SU-DHL-6 (cell line): ENCODE results near the gene AZGP1.

Experiments
- EZH2phosphoT487 ChIP-seq: fragments of 200-600 bp; sonication (generic), shearing (Covaris generic); conservative IDR thresholded peaks from 2 replicates; pipeline ENCODE4 v1.6.1; 2018; ENCODE audit warnings: mild to moderate bottlenecking, antibody characterized with exemption, low read length, moderate library complexity, mixed read lengths
- TF ChIP-seq, protein P1 (sequence below): fragments of 200-600 bp; sonication (generic); IDR thresholded peaks from one replicate; pipeline ENCODE4 v1.5.1; 2017; ENCODE audit warnings: antibody characterized with exemption, mild to moderate bottlenecking, low read length, moderate library complexity; ENCODE audit not compliant: insufficient read depth, poor library complexity, severe bottlenecking

DNA sequence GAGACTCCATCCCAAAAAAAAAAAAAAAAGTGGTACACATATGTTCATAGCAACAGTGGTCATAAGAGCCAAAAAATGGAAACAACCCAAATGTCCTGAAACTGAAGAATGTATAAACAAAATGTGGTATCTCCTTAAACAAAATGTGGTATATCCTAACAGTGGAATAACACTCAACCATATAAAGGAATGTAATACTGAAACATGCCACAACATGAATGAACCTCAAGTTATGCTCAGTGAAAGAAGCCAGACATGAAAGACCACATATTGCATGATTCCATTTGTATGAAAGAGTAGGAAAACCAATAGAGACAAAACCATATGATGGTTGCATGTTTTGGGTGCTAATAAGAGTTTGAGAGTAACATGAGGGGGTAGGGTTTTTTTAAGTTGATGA, 49.5 kb downstream of the AZGP1 start:
- TF ChIP-seq, protein P1, sequence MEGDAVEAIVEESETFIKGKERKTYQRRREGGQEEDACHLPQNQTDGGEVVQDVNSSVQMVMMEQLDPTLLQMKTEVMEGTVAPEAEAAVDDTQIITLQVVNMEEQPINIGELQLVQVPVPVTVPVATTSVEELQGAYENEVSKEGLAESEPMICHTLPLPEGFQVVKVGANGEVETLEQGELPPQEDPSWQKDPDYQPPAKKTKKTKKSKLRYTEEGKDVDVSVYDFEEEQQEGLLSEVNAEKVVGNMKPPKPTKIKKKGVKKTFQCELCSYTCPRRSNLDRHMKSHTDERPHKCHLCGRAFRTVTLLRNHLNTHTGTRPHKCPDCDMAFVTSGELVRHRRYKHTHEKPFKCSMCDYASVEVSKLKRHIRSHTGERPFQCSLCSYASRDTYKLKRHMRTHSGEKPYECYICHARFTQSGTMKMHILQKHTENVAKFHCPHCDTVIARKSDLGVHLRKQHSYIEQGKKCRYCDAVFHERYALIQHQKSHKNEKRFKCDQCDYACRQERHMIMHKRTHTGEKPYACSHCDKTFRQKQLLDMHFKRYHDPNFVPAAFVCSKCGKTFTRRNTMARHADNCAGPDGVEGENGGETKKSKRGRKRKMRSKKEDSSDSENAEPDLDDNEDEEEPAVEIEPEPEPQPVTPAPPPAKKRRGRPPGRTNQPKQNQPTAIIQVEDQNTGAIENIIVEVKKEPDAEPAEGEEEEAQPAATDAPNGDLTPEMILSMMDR: no peak
- TF ChIP-seq EZH2phosphoT487: no peak
